Astrocyte of the spinal cord (primary cell): ENCODE results near the gene ACVR1.

Experiments
- DNase-seq: peaks from one replicate; pipeline ENCODE4 v3.0.0; 2011; ENCODE audit warnings: low read depth, low spot score
- H3K4me3 ChIP-seq: 2 replicates; pipeline ENCODE4 v1.5.1; 2011; ENCODE audit warnings: low read depth, mild to moderate bottlenecking, low read length, moderate library complexity
- in situ Hi-C: cut with HindIII; loops from 2 replicates; pipeline ENCODE4 v1.10.0; 2017; ENCODE audit warnings: low sequenced_read_pairs
- TF ChIP-seq, protein P1 (sequence below): IDR thresholded peaks from 2 replicates; pipeline ENCODE4 v1.5.1; 2012; ENCODE audit warnings: low read depth, mild to moderate bottlenecking, low read length, inconsistent platforms

Gene ACVR1

DNA sequence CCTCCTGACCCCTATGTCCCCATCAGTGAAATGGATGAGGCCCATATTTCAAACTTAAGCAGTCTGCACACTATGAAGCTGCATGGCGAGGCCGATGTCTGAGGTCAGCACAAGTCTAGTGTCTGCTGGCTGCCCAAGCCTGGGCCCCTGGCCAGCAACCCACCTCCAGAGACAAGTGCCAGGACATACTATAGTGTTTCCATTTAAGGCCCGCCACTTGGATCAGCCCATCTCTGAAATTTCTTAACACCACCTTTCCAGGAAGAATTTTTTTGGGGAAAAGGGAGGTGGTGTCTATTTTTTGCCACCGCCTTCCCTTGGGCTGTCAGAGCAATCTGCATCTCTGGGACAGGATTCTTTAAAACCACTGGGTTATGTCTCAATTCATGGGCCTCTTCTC, 1.8 kb downstream of the ACVR1 start:
- TF ChIP-seq, protein P1, sequence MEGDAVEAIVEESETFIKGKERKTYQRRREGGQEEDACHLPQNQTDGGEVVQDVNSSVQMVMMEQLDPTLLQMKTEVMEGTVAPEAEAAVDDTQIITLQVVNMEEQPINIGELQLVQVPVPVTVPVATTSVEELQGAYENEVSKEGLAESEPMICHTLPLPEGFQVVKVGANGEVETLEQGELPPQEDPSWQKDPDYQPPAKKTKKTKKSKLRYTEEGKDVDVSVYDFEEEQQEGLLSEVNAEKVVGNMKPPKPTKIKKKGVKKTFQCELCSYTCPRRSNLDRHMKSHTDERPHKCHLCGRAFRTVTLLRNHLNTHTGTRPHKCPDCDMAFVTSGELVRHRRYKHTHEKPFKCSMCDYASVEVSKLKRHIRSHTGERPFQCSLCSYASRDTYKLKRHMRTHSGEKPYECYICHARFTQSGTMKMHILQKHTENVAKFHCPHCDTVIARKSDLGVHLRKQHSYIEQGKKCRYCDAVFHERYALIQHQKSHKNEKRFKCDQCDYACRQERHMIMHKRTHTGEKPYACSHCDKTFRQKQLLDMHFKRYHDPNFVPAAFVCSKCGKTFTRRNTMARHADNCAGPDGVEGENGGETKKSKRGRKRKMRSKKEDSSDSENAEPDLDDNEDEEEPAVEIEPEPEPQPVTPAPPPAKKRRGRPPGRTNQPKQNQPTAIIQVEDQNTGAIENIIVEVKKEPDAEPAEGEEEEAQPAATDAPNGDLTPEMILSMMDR: no peak
- peak overlapping the region; percentile 79 for H3K4me3 ChIP-seq
- no peak for DNase-seq
- in situ Hi-C loops: no loop called here

DNA sequence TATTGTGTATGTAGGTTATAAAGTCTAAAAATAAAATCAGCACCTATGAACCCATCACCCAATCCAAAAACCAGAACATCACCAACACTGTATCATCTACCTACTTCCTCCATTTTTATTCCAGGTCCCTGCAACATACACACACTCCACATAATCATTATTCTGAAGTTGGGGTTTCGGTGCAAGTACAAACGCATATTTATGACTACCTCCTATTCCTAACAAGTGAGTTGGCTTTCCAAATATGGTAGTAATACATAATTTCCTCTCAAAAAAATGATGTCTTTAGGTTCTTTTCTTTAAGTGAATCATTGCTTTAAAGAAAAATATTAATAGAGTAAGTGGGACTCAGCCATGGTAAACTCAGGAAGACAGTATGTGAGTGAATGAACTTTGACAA, 3.3 kb downstream of the ACVR1 start:
- in situ Hi-C loops: no loop called here

DNA sequence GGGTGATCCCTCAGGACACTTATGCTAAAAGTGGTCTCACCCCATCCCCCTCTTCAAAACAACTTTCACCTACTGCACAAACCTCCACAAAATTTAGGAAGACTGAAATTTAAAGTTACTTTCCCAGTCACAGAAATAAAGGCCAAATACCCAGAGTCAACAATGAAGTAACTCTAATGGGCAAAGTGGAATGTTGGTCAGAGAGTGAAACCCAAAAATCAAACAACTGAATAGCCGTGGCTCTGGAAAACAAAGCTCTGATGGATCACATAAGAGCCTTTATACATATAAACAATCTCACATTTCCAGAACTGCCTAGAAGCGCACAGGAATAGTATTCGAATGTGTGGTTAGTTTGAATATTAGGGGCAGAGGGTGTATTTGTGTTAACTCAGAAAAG, 4.7 kb downstream of the ACVR1 start:
- in situ Hi-C loops: no loop called here
- TF ChIP-seq, protein P1: no peak
- no peak overlapping the region for H3K4me3 ChIP-seq
- no peak for DNase-seq

More for the DNA sequence above, 3.3 kb downstream of the ACVR1 start:
- H3K4me3 ChIP-seq: no peak overlapping the region
- TF ChIP-seq, protein P1: no peak
- DNase-seq: no peak

DNA sequence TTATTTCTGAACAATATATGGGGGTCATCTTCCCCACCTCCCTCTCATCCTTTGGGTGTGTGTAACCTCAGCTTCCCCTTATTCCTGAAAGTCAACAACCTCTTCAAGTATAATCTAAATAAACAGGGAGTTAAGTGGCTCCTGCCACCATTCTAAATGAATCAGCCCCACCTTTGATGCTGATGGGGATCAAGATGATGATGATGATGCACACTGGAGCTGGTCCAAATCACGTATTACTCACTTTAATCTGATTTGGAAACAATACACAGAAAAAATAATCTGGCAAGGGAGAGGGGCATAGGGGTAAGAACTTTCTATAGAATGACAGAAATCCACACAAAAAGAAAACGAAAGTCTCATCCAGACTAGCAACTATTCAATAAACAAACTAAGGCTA, 7.1 kb downstream of the ACVR1 start:
- in situ Hi-C loops: no loop called here
- no peak for DNase-seq
- no peak overlapping the region for H3K4me3 ChIP-seq
- TF ChIP-seq, protein P1: no peak

DNA sequence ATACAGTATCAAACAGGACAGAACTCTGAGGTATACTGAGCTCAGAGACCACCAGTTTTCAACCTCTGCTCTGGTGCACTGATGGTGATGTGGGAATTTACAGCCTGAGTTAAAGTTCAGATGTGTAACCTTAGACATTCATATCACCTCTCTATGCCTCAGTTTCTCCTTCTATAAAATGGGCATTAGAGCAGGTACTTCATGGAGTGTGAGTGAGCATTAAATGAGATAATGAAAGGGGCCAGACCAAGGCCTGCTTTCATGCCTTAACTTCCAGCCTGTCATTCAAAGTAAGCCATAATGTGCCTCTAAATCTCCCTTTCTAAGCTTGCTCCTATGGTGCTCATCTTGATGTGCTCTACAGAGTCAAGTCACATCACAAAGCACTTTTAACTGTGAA, 8.4 kb downstream of the ACVR1 start:
- DNase-seq: no peak
- no peak overlapping the region for H3K4me3 ChIP-seq
- in situ Hi-C loops: no loop called here
- TF ChIP-seq, protein P1: no peak

DNA sequence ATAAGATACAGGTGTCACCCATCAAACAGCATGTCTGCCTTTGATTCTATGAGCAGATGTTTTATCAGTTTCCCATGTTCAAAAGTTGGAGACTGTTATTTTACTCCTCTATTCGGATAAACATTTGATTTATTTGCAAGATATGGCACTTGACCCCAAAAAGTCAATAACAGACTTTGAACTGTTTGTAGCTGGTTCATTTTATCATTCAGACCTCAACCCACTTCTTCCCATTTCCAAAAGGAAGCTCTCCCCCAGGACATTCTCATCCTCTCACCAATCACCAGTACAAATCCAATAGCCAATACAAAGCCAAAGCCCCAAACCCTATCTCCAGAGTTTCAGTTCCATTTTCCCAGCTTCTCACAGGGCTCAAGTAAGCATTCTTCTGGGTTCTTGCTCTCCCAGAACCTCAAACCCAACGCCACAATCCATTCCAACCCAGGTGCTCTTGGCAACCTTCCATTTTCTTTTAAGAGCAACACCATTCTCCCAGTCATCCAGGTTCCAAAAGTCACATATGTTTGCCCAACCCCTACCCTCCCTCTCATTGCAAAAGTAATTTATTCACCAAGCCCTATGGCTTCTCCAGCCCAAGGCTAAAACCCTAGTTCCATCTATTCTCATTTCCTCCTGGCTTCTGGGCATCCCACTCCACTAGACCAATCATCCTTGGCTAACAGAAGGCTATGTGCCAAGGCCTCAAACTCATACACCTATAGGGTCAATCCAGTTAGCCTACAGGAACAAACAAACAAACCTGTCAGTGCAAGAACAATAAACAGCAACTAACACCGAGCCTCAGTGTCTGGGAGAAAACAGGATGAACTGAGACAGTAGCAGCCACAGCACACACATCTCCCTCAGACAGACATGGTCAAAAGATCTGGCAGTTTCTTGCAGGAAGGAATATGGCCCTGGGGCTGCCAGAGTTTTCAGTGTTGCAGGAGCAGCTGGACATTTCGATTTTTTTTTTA, 9.2 kb downstream of the ACVR1 start:
- in situ Hi-C loops: no loop called here
- no peak for DNase-seq
- TF ChIP-seq, protein P1: no peak
- no peak overlapping the region for H3K4me3 ChIP-seq
